GM12878 (cell line): ENCODE measurements around the gene KLHDC8A. TPM values are rescaled to one million over a fixed set of nuclear protein-coding genes. Genes with fewer than 3 reads are reported as not detected.
A peak's percentile ranks its signal among the peaks of the same experiment; 100 is the strongest.

Source experiments
- ASH2L ChIP-seq: fragments of 300-600, 200-600 bp; sonication (generic); IDR thresholded peaks from 2 replicates; pipeline ENCODE4 v1.6.1; 2017; ENCODE audit warnings: low read depth, mild to moderate bottlenecking, borderline replicate concordance
- BRCA1 ChIP-seq: IDR thresholded peaks from 2 replicates; pipeline ENCODE4 v1.6.1; 2011; ENCODE audit warnings: low read depth, low read length, improper control_type of control experiment
- CBX5 ChIP-seq: sonication (generic); IDR thresholded peaks from 2 replicates; pipeline ENCODE4 v1.6.1; 2016; ENCODE audit warnings: low read depth, moderate library complexity, mild to moderate bottlenecking, inconsistent platforms
- EGR1 ChIP-seq, 2 experiments: IDR thresholded peaks; 1 replicate in 1 of 2; 2 replicates in 1 of 2; pipeline ENCODE4 v1.6.1; 2011 to 2012; ENCODE audit warnings: low read depth in 2 of 2, low read length in 2 of 2, borderline replicate concordance in 1 of 2, mild to moderate bottlenecking in 1 of 2, moderate library complexity in 1 of 2
- ESRRA ChIP-seq: IDR thresholded peaks from 2 replicates; pipeline ENCODE4 v1.6.1; 2012; ENCODE audit warnings: mild to moderate bottlenecking, low read length, improper control_type of control experiment
- HDGF ChIP-seq: fragments of 450-650 bp; IDR thresholded peaks from 2 replicates; pipeline ENCODE4 v1.6.1; 2016; ENCODE audit warnings: antibody characterized with exemption
- KLF5 ChIP-seq: fragments of 450-650 bp; IDR thresholded peaks from 2 replicates; pipeline ENCODE4 v1.6.1; 2014; ENCODE audit warnings: mild to moderate bottlenecking; ENCODE audit not compliant: partially characterized antibody
- LARP7 ChIP-seq: fragments of 450-650 bp; IDR thresholded peaks from 2 replicates; pipeline ENCODE4 v1.6.1; 2017; ENCODE audit warnings: mild to moderate bottlenecking
- MEF2A ChIP-seq: IDR thresholded peaks from 2 replicates; pipeline ENCODE4 v1.6.1; 2011; ENCODE audit warnings: low read depth, mild to moderate bottlenecking, low read length, moderate library complexity; ENCODE audit not compliant: insufficient read depth
- POLR2AphosphoS5 ChIP-seq: IDR thresholded peaks from 2 replicates; pipeline ENCODE4 v1.6.1; 2011; ENCODE audit warnings: mild to moderate bottlenecking, low read length, inconsistent platforms
- RAD51 ChIP-seq: fragments of 450-650 bp; IDR thresholded peaks from 2 replicates; pipeline ENCODE4 v1.6.1; 2016; ENCODE audit warnings: moderate library complexity, mild to moderate bottlenecking, inconsistent platforms
- SUZ12 ChIP-seq: fragments of 200-600 bp; sonication (generic); IDR thresholded peaks from one replicate; pipeline ENCODE4 v1.6.1; 2018; ENCODE audit warnings: antibody characterized with exemption, mild to moderate bottlenecking; ENCODE audit not compliant: unreplicated experiment
- TARDBP ChIP-seq: IDR thresholded peaks from 2 replicates; pipeline ENCODE4 v1.6.1; 2016; ENCODE audit warnings: borderline replicate concordance
- TBL1XR1 ChIP-seq: IDR thresholded peaks from 2 replicates; pipeline ENCODE4 v1.6.1; 2012; ENCODE audit warnings: low read depth, low read length, improper control_type of control experiment
- TCF3 ChIP-seq: IDR thresholded peaks from 2 replicates; pipeline ENCODE4 v1.6.1; 2012; ENCODE audit warnings: low read depth, mild to moderate bottlenecking, low read length, borderline replicate concordance; ENCODE audit not compliant: insufficient read depth
- ZNF24 ChIP-seq: fragments of 450-650 bp; IDR thresholded peaks from 2 replicates; pipeline ENCODE4 v1.6.1; 2017; ENCODE audit warnings: antibody characterized with exemption, mild to moderate bottlenecking
- polyA plus RNA-seq, 11 experiments: library from polyadenylated mRNA; depleted of rRNA in 4 of 11; unstranded in 6 of 11; stranded (reverse) in 5 of 11; fragments of >200 nt; fragmentation: Nextera tagmentation in 4 of 11; fragmentation: Illumina TruSeq in 1 of 11; extraction: Ambion mirVana in 4 of 11; extraction: Trizol in 1 of 11; gene quantifications; 1 replicate in 1 of 11; 2 replicates in 10 of 11; pipeline versions ENCODE4 v1.2.1 to v1.2.3, GENCODE V29; 2011 to 2016; ENCODE audit warnings: inconsistent platforms in 2 of 11, missing spikeins in 2 of 11, low read depth in 1 of 11
- total RNA-seq, 4 experiments: library from RNA; depleted of rRNA in 3 of 4; stranded (reverse); fragments of >200 nt in 3 of 4; fragmentation: Illumina TruSeq in 1 of 4; extraction: Trizol in 1 of 4; gene quantifications; 2 replicates each; pipeline versions ENCODE4 v1.2.1 to v1.2.3, GENCODE V29; 2013 to 2021
- TF ChIP-seq, protein P1 (sequence below): fragments of 450-650 bp; formaldehyde crosslinking; IDR thresholded peaks from 2 replicates; pipeline ENCODE4 v1.5.0; 2022; ENCODE audit warnings: mild to moderate bottlenecking, missing genetic modification characterization
- TF ChIP-seq, protein P2 (sequence below): fragments of 450-650 bp; conservative IDR thresholded peaks from 2 replicates; pipeline ENCODE4 v1.6.1; 2017; ENCODE audit warnings: mild to moderate bottlenecking, moderate library complexity
- TF ChIP-seq, protein P3 (sequence below): IDR thresholded peaks from 2 replicates; pipeline ENCODE4 v1.6.1; 2012; ENCODE audit warnings: low read depth, low read length, improper control_type of control experiment

Gene KLHDC8A
- total and polyA plus RNA-seq, 10 of the 15 experiments (the other 5 are each of a cell fraction or from before 2014, with no cell fraction given) = not detected

DNA sequence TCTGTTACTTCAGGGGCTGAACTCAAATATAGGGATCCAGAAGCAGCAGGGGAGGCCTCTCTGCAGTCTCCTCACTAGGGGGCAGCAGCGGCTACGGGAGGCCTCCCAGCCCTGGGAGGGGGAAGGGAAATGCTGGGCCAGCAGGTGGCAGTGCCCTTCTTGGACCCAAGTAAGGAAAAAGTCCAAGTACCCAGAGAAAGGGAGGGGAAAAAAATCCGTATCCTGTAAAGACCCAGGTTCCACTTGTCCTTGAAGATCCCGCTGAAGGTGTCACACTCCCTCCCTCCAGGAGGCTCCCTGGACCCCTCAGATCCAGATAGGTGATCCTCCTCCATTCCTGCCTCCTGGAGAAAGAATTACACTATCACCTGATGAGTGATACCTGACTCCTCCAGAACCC is 21.0 kb downstream of the KLHDC8A start (continued):
- TF ChIP-seq RAD51 (no peak), ZNF24 (no peak), SUZ12 (no peak), BRCA1 (no peak), MEF2A (no peak), ESRRA (0 out of 2 replicates have a peak, but pooled peaks have one; percentile 33), ASH2L (no peak), TBL1XR1 (no peak), EGR1 (IDR thresholded peaks at IDR 0.05; ENCODE audit: borderline replicate concordance in 1 of 2, low read depth in 2 of 2, low read length in 2 of 2) (no peak), KLF5 (no peak), LARP7 (peak; percentile 43; the same call in 1 of the 2 replicates), HDGF (no peak), TARDBP (peak; percentile 43; the same call in 1 of the 2 replicates), CBX5 (no peak), TCF3 (no peak), POLR2AphosphoS5 (no peak)
- TF ChIP-seq, protein P1, sequence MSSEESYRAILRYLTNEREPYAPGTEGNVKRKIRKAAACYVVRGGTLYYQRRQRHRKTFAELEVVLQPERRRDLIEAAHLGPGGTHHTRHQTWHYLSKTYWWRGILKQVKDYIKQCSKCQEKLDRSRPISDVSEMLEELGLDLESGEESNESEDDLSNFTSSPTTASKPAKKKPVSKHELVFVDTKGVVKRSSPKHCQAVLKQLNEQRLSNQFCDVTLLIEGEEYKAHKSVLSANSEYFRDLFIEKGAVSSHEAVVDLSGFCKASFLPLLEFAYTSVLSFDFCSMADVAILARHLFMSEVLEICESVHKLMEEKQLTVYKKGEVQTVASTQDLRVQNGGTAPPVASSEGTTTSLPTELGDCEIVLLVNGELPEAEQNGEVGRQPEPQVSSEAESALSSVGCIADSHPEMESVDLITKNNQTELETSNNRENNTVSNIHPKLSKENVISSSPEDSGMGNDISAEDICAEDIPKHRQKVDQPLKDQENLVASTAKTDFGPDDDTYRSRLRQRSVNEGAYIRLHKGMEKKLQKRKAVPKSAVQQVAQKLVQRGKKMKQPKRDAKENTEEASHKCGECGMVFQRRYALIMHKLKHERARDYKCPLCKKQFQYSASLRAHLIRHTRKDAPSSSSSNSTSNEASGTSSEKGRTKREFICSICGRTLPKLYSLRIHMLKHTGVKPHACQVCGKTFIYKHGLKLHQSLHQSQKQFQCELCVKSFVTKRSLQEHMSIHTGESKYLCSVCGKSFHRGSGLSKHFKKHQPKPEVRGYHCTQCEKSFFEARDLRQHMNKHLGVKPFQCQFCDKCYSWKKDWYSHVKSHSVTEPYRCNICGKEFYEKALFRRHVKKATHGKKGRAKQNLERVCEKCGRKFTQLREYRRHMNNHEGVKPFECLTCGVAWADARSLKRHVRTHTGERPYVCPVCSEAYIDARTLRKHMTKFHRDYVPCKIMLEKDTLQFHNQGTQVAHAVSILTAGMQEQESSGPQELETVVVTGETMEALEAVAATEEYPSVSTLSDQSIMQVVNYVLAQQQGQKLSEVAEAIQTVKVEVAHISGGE (CRISPR knock-in tag) = no peak
- TF ChIP-seq, protein P2, sequence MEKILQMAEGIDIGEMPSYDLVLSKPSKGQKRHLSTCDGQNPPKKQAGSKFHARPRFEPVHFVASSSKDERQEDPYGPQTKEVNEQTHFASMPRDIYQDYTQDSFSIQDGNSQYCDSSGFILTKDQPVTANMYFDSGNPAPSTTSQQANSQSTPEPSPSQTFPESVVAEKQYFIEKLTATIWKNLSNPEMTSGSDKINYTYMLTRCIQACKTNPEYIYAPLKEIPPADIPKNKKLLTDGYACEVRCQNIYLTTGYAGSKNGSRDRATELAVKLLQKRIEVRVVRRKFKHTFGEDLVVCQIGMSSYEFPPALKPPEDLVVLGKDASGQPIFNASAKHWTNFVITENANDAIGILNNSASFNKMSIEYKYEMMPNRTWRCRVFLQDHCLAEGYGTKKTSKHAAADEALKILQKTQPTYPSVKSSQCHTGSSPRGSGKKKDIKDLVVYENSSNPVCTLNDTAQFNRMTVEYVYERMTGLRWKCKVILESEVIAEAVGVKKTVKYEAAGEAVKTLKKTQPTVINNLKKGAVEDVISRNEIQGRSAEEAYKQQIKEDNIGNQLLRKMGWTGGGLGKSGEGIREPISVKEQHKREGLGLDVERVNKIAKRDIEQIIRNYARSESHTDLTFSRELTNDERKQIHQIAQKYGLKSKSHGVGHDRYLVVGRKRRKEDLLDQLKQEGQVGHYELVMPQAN = peak; percentile 37; the same call in 1 of the 2 replicates
- TF ChIP-seq, protein P3, sequence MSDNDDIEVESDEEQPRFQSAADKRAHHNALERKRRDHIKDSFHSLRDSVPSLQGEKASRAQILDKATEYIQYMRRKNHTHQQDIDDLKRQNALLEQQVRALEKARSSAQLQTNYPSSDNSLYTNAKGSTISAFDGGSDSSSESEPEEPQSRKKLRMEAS = no peak
